HepG2 (cell line): Measurements from ENCODE around the gene ADAM15. TPM values are rescaled to one million over a fixed set of nuclear protein-coding genes. Genes with fewer than 3 reads are reported as not detected.

ENCODE experiments used
- AGO2 ChIP-seq: fragments of 200-400 bp; formaldehyde crosslinking; optimal IDR thresholded peaks from 2 replicates; pipeline ENCODE3; 2017; ENCODE audit warnings: mild to moderate bottlenecking, low read depth, low read length, moderate library complexity
- EED ChIP-seq: sonication (generic); formaldehyde crosslinking; IDR thresholded peaks from 2 replicates; pipeline ENCODE4 v1.5.0; 2020; ENCODE audit warnings: mild to moderate bottlenecking, missing genetic modification reagents
- FOXO1 ChIP-seq: sonication (generic); formaldehyde crosslinking; IDR thresholded peaks from 2 replicates; pipeline ENCODE4 v1.4.0; 2020; ENCODE audit warnings: missing genetic modification reagents
- KDM1A ChIP-seq: IDR thresholded peaks from 2 replicates; pipeline ENCODE4 v1.6.1; 2016; ENCODE audit warnings: missing compliant biosample characterization
- NR2F2 ChIP-seq: IDR thresholded peaks from 2 replicates; pipeline ENCODE4 v1.6.1; 2012; ENCODE audit warnings: low read depth, inconsistent platforms, borderline replicate concordance
- PATZ1 ChIP-seq: sonication (generic); formaldehyde crosslinking; IDR thresholded peaks from 2 replicates; pipeline ENCODE4 v1.4.0; 2020; ENCODE audit warnings: missing genetic modification reagents
- ZBTB1 ChIP-seq: sonication (generic); formaldehyde crosslinking; IDR thresholded peaks from 2 replicates; pipeline ENCODE4 v1.4.0; 2020; ENCODE audit warnings: missing genetic modification reagents, borderline replicate concordance
- ZBTB4 ChIP-seq: sonication (generic); formaldehyde crosslinking; IDR thresholded peaks from 2 replicates; pipeline ENCODE4 v1.4.0; 2020; ENCODE audit warnings: missing genetic modification reagents, mild to moderate bottlenecking, borderline replicate concordance
- ZFP62 ChIP-seq: sonication (generic); formaldehyde crosslinking; IDR thresholded peaks from 2 replicates; pipeline ENCODE4 v1.4.0; 2020; ENCODE audit warnings: missing genetic modification reagents
- ZNF121 ChIP-seq: sonication (generic); formaldehyde crosslinking; IDR thresholded peaks from 2 replicates; pipeline ENCODE4 v1.5.0; 2020; ENCODE audit warnings: mild to moderate bottlenecking, missing genetic modification reagents
- ZNF510 ChIP-seq: sonication (generic); formaldehyde crosslinking; IDR thresholded peaks from 2 replicates; pipeline ENCODE4 v1.4.0; 2020; ENCODE audit warnings: low read depth, mild to moderate bottlenecking, missing genetic modification reagents
- ZNF841 ChIP-seq: sonication (generic); formaldehyde crosslinking; IDR thresholded peaks from 2 replicates; pipeline ENCODE4 v1.8.1; 2023; ENCODE audit warnings: missing genetic modification reagents, borderline replicate concordance
- ZSCAN25 ChIP-seq: sonication (generic); formaldehyde crosslinking; IDR thresholded peaks from 2 replicates; pipeline ENCODE4 v1.8.0; 2022; ENCODE audit warnings: mild to moderate bottlenecking, missing genetic modification reagents
- polyA plus RNA-seq, 8 experiments: library from polyadenylated mRNA; depleted of rRNA in 3 of 8; stranded (reverse) in 7 of 8; unstranded in 1 of 8; fragments of >200 nt; fragmentation: Illumina TruSeq in 4 of 8; extraction: Trizol in 4 of 8; gene quantifications; 2 replicates each; pipeline versions ENCODE4 v1.2.1 to v1.2.3, GENCODE V29; 2011 to 2016; ENCODE audit warnings: low read depth in 4 of 8, missing spikeins in 1 of 8, mixed read lengths in 1 of 8; ENCODE audit not compliant: insufficient read depth in 1 of 8
- total RNA-seq, 5 experiments: library from RNA; depleted of rRNA; stranded (reverse); fragments of >200 nt; fragmentation: Illumina TruSeq; extraction: Trizol; gene quantifications; 2 replicates each; pipeline ENCODE4 v1.2.3, GENCODE V29; 2016; ENCODE audit warnings: low read depth in 1 of 5
- TF ChIP-seq, protein P1 (sequence below), 2 experiments: sonication (generic) in 1 of 2; formaldehyde crosslinking in 1 of 2; IDR thresholded peaks; 2 replicates each; pipeline versions ENCODE4 v1.5.1 to v1.6.1; 2011 to 2020; ENCODE audit warnings: borderline replicate concordance in 1 of 2, low read depth in 1 of 2, low read length in 1 of 2, mild to moderate bottlenecking in 1 of 2, missing genetic modification reagents in 1 of 2, moderate library complexity in 1 of 2
- TF ChIP-seq, protein P2 (sequence below), 2 experiments: sonication (generic) in 1 of 2; formaldehyde crosslinking in 1 of 2; IDR thresholded peaks; 2 replicates each; pipeline versions ENCODE4 v1.4.0 to v1.6.1; 2018 to 2020; ENCODE audit warnings: missing genetic modification reagents in 2 of 2, borderline replicate concordance in 1 of 2, low read depth in 1 of 2, mild to moderate bottlenecking in 1 of 2, missing biosample characterization in 1 of 2

Gene ADAM15
- total and polyA plus RNA-seq, 2 of the 13 experiments (the other 11 are each of a cell fraction or from before 2014, with no cell fraction given): 17.9 to 25.6 TPM

- TF ChIP-seq ZBTB4 (CRISPR knock-in tag) (0 out of 2 replicates have a peak, but pooled peaks have one; percentile 37), ZSCAN25 (CRISPR knock-in tag) (peak; percentile 80; the same call in 1 of the 2 replicates), EED (CRISPR knock-in tag) (peak; percentile 46), ZBTB1 (CRISPR knock-in tag) (no peak), KDM1A (CRISPR knock-in tag) (peak; percentile 39; the same call in 1 of the 2 replicates), FOXO1 (peak; percentile 88), ZNF121 (CRISPR knock-in tag) (no peak), ZFP62 (CRISPR knock-in tag) (no peak), PATZ1 (peak; percentile 93), ZNF510 (CRISPR knock-in tag) (no peak), AGO2 (no peak), NR2F2 (peak; percentile 78; the same call in 1 of the 2 replicates), ZNF841 (CRISPR knock-in tag) (no peak)
- TF ChIP-seq, protein P1, sequence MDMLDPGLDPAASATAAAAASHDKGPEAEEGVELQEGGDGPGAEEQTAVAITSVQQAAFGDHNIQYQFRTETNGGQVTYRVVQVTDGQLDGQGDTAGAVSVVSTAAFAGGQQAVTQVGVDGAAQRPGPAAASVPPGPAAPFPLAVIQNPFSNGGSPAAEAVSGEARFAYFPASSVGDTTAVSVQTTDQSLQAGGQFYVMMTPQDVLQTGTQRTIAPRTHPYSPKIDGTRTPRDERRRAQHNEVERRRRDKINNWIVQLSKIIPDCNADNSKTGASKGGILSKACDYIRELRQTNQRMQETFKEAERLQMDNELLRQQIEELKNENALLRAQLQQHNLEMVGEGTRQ (IDR thresholded peaks at IDR 0.05; ENCODE audit: low read depth, low read length): 0 out of 2 replicates have a peak, but pooled peaks have one; percentile 12
- TF ChIP-seq, protein P1 (CRISPR knock-in tag; IDR thresholded peaks at IDR 0.05; ENCODE audit: borderline replicate concordance): peak; percentile 59; the same call in 1 of the 2 replicates
- TF ChIP-seq, protein P2, sequence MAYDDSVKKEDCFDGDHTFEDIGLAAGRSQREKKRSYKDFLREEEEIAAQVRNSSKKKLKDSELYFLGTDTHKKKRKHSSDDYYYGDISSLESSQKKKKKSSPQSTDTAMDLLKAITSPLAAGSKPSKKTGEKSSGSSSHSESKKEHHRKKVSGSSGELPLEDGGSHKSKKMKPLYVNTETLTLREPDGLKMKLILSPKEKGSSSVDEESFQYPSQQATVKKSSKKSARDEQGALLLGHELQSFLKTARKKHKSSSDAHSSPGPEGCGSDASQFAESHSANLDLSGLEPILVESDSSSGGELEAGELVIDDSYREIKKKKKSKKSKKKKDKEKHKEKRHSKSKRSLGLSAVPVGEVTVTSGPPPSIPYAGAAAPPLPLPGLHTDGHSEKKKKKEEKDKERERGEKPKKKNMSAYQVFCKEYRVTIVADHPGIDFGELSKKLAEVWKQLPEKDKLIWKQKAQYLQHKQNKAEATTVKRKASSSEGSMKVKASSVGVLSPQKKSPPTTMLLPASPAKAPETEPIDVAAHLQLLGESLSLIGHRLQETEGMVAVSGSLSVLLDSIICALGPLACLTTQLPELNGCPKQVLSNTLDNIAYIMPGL (CRISPR knock-in tag; IDR thresholded peaks at IDR 0.05; ENCODE audit: borderline replicate concordance in 1 of 2, low read depth in 1 of 2): peak; percentile 68 to 83; a peak in 2 of 4 replicates
Observed at GRCh38 chr1:155091071-155092051, 40.2 kb downstream of the ADAM15 start (continued).
